SU-DHL-6 (cell line): ENCODE results near the gene PTPRG.

Source experiments
- H2AFZ ChIP-seq: fragments of 200-600 bp; sonication (generic); 2 replicates; pipeline ENCODE4 v1.6.1; 2014; ENCODE audit warnings: low read depth, mild to moderate bottlenecking, moderate library complexity, mixed read lengths, antibody characterized with exemption, low read length; ENCODE audit not compliant: severe bottlenecking
- H3F3A ChIP-seq: fragments of 200-600 bp; shearing (Covaris generic); 2 replicates; pipeline ENCODE4 v1.6.0; 2016; ENCODE audit warnings: antibody characterized with exemption, mild to moderate bottlenecking; ENCODE audit not compliant: insufficient read depth
- H3K27ac ChIP-seq: fragments of 200-600 bp; sonication (generic); 2 replicates; pipeline ENCODE4 v1.5.1; 2016; ENCODE audit warnings: low read depth, mild to moderate bottlenecking, low read length, moderate library complexity, mixed read lengths
- H3K27me3 ChIP-seq: fragments of 200-600 bp; sonication (generic), shearing (Covaris generic); 2 replicates; pipeline ENCODE4 v1.6.0; 2014; ENCODE audit warnings: mild to moderate bottlenecking, low read length
- H3K36me3 ChIP-seq: fragments of 200-600 bp; sonication (generic); 2 replicates; pipeline ENCODE4 v1.6.1; 2014; ENCODE audit warnings: mild to moderate bottlenecking, low read length, mixed read lengths
- H3K4me2 ChIP-seq: fragments of 300-600, 200-600 bp; shearing (Covaris generic), sonication (generic); 2 replicates; pipeline ENCODE4 v1.6.0; 2014; ENCODE audit warnings: low read length, low read depth, mild to moderate bottlenecking; ENCODE audit not compliant: poor library complexity, severe bottlenecking
- H3K4me3 ChIP-seq: fragments of 200-600 bp; sonication (generic); 2 replicates; pipeline ENCODE4 v1.5.1; 2014; ENCODE audit warnings: antibody characterized with exemption, low read length, mild to moderate bottlenecking, mixed read lengths; ENCODE audit not compliant: insufficient read depth, poor library complexity, severe bottlenecking
- H3K79me2 ChIP-seq: fragments of 200-600 bp; sonication (generic); 2 replicates; pipeline ENCODE4 v1.6.1; 2014; ENCODE audit warnings: mild to moderate bottlenecking, low read length, moderate library complexity; ENCODE audit not compliant: insufficient read depth
- H3K9ac ChIP-seq: fragments of 200-600 bp; sonication (generic); 2 replicates; pipeline ENCODE4 v1.7.0; 2014; ENCODE audit warnings: mild to moderate bottlenecking, low read length
- H3K9me2 ChIP-seq: fragments of 200-600 bp; sonication (generic); replicated peaks from 2 replicates; pipeline ENCODE4 v1.6.1; 2014; ENCODE audit warnings: low read length; ENCODE audit not compliant: insufficient read depth
- H3K9me3 ChIP-seq: fragments of 200-600 bp; sonication (generic); 2 replicates; pipeline ENCODE4 v1.6.1; 2014; ENCODE audit warnings: low read length, mixed read lengths; ENCODE audit not compliant: insufficient read depth
- H4K20me1 ChIP-seq: fragments of 200-600 bp; sonication (generic); 2 replicates; pipeline ENCODE4 v1.6.1; 2014; ENCODE audit warnings: low read depth, mild to moderate bottlenecking, antibody characterized with exemption, low read length, moderate library complexity, mixed read lengths
- CTCF ChIP-seq: fragments of 200-600 bp; sonication (generic); IDR thresholded peaks from one replicate; pipeline ENCODE4 v1.5.1; 2017; ENCODE audit warnings: antibody characterized with exemption, mild to moderate bottlenecking, low read length, moderate library complexity; ENCODE audit not compliant: insufficient read depth, poor library complexity, severe bottlenecking
- EZH2phosphoT487 ChIP-seq: fragments of 200-600 bp; sonication (generic), shearing (Covaris generic); conservative IDR thresholded peaks from 2 replicates; pipeline ENCODE4 v1.6.1; 2018; ENCODE audit warnings: mild to moderate bottlenecking, antibody characterized with exemption, low read length, moderate library complexity, mixed read lengths

PTPRG gene

GRCh38 chr3:62238431-62238830, 677.1 kb downstream of the PTPRG start:
- H2AFZ ChIP-seq = no peak overlapping the region
- H3K4me3 ChIP-seq = no peak overlapping the region
- H3K9me3 ChIP-seq = no peaks in the 10 kb centered on the region
- no peaks in the 10 kb centered on the region for H3K79me2 ChIP-seq
- TF ChIP-seq EZH2phosphoT487 (no peak), CTCF (no peak)
- H3K27me3 ChIP-seq = no peaks in the 10 kb centered on the region
- no peak overlapping the region for H3K4me2 ChIP-seq
- H3K36me3 ChIP-seq = no peaks in the 10 kb centered on the region
- no peaks in the 10 kb centered on the region for H3K9me2 ChIP-seq
- H3K9ac ChIP-seq = no peak overlapping the region
- H3K27ac ChIP-seq = no peak overlapping the region
- no peaks in the 10 kb centered on the region for H3F3A ChIP-seq
- H4K20me1 ChIP-seq = no peaks in the 10 kb centered on the region

GRCh38 chr3:62241279-62241678, 679.9 kb downstream of the PTPRG start:
- H3K27me3 ChIP-seq = no peaks in the 10 kb centered on the region
- no peak overlapping the region for H3K4me2 ChIP-seq
- H3K9ac ChIP-seq = no peak overlapping the region
- H3K36me3 ChIP-seq = no peaks in the 10 kb centered on the region
- H3K27ac ChIP-seq = no peak overlapping the region
- no peaks in the 10 kb centered on the region for H3F3A ChIP-seq
- no peaks in the 10 kb centered on the region for H3K9me3 ChIP-seq
- H2AFZ ChIP-seq = no peak overlapping the region
- H3K79me2 ChIP-seq = no peaks in the 10 kb centered on the region
- no peak for TF ChIP-seq CTCF
- no peak for TF ChIP-seq EZH2phosphoT487
- H3K9me2 ChIP-seq = no peaks in the 10 kb centered on the region
- no peak overlapping the region for H3K4me3 ChIP-seq
- no peaks in the 10 kb centered on the region for H4K20me1 ChIP-seq

- Histone ChIP-seq H3K27me3 (no peaks in the 10 kb centered on the region), H3K27ac (no peak overlapping the region), H3K9me2 (no peaks in the 10 kb centered on the region), H2AFZ (no peak overlapping the region), H3K9ac (no peak overlapping the region), H3F3A (no peaks in the 10 kb centered on the region), H3K9me3 (no peaks in the 10 kb centered on the region), H4K20me1 (no peaks in the 10 kb centered on the region), H3K4me3 (no peak overlapping the region), H3K4me2 (no peak overlapping the region), H3K79me2 (no peaks in the 10 kb centered on the region), H3K36me3 (no peaks in the 10 kb centered on the region)
- no peak for TF ChIP-seq CTCF
- TF ChIP-seq EZH2phosphoT487 = no peak
Measured at GRCh38 chr3:62242831-62243509, 681.6 kb downstream of the PTPRG start.
